CMK (cell line): ENCODE data around the gene SCT.

Source experiments
- DNase-seq: peaks from one replicate; pipeline ENCODE4 v3.0.0-alpha.2; 2010; ENCODE audit warnings: low read depth

The SCT gene

GRCh38 chr11:643849-644738, 17.1 kb upstream of the SCT start:
- no peak for DNase-seq

- no peak for DNase-seq
These were observed 16.4 kb upstream of the SCT start for GRCh38 chr11:643366-643765.

- no peak for DNase-seq
These were observed 14.9 kb upstream of the SCT start for GRCh38 chr11:641806-642370.

- DNase-seq, result no peak
These were observed 13.2 kb upstream of the SCT start for GRCh38 chr11:640021-640706.

- no peak for DNase-seq
These were observed 12.5 kb upstream of the SCT start for GRCh38 chr11:639332-639955.

GRCh38 chr11:638631-639331, 11.8 kb upstream of the SCT start:
- no peak for DNase-seq

GRCh38 chr11:637593-638521, 10.9 kb upstream of the SCT start:
- no peak for DNase-seq

GRCh38 chr11:637333-637592, 10.3 kb upstream of the SCT start:
- no peak for DNase-seq

GRCh38 chr11:636511-637332, 9.7 kb upstream of the SCT start, which contains the start of gene DRD4:
Gene DRD4 (plus strand): TSS chr11:637269. CDS start chr11:637305, 36 bp downstream.
- DNase-seq, result no peak

GRCh38 chr11:635945-636510, 9.0 kb upstream of the SCT start:
- DNase-seq, result no peak

- DNase-seq, result no peak
These were observed 3.9 kb upstream of the SCT start for GRCh38 chr11:630871-631270.

- DNase-seq, result no peak
These were observed 2.2 kb upstream of the SCT start for GRCh38 chr11:629237-629583.

GRCh38 chr11:628056-628455, 1.1 kb upstream of the SCT start:
- DNase-seq, result no peak

GRCh38 chr11:627308-627576, 261 bp upstream of the SCT start:
- DNase-seq, result no peak

GRCh38 chr11:625636-626268, 1.2 kb downstream of the SCT start:
- DNase-seq, result no peak

- no peak for DNase-seq
These were observed 2.0 kb downstream of the SCT start, which contains the start of gene CDHR5 for GRCh38 chr11:624705-625635. Gene CDHR5 (minus strand): TSS chr11:624955. CDS start chr11:624902, 53 bp downstream.

GRCh38 chr11:623999-624704, 2.8 kb downstream of the SCT start:
- no peak for DNase-seq

- no peak for DNase-seq
These were observed 3.6 kb downstream of the SCT start for GRCh38 chr11:623349-623869.
